Activated effector memory CD4-positive, alpha-beta T cell treated with anti-CD3 and anti-CD28 coated beads, Interleukin-2, amount 50 U/mL, for 16 hours (primary cell): ENCODE measurements around the gene ATXN1.
"Not testable (repeated sequence)": the region's sequence is repeated elsewhere in the genome, so short reads cannot be mapped to it uniquely, and the experiment has no call there.

Source experiments
- DNase-seq: peaks from one replicate; pipeline ENCODE4 v3.0.0-alpha.2; 2020

Gene ATXN1

DNA sequence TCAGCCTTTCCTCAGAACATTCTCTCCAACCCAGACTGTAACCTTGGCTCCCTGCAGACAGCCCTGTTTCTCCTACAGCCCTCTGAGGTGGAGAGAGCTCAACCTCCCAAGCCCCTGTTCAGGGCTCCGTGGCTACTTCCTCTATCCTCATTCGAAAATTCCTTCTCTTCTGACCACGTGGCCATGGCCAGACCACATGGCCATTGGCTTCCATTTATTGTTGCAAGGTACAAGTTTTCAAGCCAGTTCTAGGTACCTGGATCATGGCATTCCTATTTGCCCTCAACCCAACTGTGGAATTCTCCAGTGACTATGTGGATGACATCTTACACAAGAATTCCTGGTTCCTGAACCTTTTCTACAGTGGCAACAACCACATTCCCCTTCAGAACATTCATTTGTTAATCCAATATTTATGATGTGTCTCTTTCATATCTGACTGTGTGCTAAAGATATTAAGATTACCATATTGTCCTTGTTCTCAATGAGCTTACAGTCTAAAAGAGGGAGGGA lies 361.0 kb downstream of the ATXN1 start:
- DNase-seq: no peak

DNA sequence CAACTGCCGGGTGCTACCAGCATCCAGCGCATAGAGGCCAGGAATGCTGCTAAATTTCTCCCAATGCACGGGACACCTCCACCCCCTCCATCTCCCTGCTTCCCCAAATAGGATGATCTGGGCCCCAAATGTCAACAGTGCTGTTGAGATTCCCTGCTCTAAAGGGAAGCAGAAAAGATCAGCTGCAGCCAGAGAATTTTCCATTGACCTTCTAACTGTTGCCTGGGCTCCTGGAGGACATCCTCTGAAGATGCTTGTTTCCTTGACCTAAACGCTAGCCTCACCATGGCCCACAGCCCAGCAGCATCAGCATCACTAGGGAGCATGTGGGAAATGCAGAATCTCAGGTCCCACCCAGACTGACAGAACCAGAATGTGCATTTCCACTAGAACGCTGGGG lies 361.6 kb downstream of the ATXN1 start:
- no peak for DNase-seq

DNA sequence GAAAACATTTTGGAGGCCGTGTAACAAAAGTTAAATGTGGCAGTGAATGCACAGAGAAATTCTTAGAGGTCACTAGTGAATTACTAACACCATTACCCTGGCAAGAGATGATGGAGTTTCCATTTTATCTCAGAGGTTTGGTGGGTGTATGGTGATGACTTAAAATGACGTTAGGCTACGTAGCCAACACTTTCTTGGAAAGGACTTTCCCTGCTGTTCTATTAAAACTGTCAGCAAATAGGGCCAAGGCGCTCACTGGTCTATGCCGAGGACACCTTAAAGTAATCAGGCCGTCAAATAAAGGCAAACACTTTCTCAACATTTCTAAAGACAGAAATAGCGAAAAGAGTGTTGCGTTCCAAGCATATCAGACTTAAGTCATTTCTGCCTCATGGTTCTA lies 362.1 kb downstream of the ATXN1 start:
- no peak for DNase-seq

DNA sequence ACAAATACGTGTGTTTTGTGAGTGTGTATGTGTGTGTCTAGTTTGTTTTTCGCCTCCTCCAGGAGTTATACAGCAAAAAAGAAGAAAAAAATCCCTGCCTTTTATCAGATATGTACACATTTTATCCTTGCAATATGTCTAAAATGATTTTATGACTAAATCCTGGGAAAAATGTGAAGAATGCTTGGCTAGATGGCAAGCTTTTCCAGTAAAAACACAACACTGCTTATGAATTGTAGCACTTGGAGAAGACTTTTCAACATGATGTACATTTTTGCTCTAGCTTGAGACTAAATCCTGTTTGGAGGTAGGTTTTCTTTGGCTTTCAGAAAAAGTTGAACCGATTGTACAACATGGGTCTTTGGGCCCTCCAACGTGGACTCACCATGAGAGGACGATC lies 362.7 kb downstream of the ATXN1 start:
- no peak for DNase-seq

DNA sequence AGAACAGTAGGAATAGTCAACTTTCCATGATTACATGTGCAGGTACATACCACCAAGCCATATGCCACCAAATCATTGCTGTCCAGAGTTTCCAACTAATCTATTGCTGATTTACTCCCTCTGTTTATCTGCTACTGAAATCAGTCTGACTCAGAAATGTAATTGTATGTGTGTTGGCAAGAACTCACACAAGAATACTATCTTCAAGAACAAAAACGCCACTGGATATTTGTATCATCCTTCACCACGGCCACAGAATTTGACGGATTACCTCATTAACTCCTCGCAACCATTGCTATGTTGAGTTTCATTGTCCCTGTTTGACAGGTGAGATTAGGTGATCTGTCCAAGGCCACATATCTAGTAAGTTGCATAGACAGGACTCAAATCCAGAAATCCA lies 363.6 kb downstream of the ATXN1 start:
- DNase-seq: no peak

DNA sequence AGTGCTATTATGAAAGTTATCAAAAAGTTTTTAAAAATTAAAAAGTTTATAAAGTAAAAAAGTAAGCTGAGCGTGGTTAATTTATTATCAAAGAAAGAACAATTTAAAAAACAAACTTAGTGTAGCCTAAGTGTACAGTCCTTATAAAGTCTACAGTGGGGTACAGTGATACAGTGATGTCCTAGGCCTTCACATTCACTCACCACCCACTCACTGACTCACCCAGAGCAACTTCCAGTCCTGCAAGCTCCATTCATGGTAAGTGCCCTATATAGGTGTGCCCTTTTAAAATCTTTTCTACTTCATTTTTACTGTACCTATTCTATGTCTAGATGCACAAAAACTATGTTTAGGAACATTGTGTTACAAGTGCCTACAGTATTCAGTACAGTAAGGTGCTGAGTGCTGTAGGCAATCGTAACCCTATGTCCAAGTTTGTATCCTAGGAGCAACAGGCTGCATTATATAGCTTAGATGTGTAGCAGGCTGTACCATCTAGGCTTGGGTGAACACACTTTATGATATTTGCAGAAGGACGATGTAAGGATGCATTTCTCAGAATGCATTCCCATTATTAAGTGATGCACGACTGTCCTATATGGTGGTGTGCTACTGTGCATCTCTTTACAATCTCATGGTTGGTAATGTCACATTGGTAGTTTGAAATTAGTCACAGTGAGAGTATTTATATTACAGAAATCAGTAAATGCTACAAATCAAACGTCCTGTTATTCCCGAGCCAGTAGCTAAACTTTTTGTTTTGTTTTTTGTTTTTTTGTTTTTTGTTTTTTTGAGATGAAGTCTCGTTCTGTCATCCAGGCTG lies 364.6 kb downstream of the ATXN1 start:
- DNase-seq: no peak

DNA sequence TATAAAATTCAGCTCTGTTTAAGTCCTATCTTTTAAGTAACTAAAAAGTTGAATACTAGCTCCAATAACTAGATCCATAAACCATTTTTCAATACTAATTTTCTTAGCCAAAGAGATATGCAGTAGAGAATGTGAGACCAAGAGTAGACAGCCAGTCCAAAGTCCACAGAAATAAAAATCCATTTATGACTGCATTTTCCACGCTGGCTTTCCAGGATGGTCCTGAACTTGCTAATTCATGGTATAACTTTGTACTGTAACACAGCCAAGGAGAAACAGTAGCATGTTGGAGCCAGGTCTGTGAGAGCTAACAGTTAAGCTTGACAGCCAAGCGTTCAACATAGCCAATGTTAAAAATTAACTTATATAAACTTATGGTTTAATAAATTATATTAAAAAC lies 366.6 kb downstream of the ATXN1 start:
- DNase-seq: no peak

DNA sequence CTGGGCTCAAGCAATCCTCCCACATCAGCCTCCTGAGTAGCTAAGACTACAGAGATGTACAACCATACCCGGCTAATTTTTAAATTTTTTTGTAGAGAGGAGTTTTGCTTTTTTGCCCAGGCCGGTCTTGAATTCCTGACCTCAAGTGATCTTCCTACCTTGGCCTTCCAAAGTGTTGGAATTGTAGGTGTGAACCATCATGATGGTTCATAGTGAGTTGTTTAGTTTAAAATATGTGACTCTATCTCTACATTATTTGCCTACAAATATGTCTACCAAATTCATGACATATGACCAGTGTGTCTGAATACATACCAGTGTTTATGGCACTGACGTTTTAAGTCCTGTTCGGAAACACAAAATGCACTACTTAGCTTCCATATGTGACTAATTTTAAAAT lies 367.9 kb downstream of the ATXN1 start:
- no peak for DNase-seq

DNA sequence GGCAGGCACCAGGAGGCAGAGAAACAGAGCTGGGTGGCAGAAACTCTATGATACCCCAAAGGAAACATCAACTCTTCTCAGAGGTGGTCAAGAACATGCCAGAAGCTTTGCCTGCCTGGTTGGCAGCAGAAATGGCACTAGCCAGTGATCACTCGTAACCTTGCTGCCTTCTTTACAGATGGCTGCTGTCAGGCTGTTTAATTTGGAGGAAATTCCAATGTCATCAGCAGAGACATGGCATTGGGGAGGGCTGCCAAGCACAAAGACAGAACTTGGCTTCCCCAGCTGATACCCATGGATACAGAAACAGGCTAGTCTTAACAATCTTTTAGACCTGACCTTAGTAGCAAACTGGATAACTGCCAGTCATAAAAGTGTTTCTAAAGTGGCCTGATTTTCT lies 369.2 kb downstream of the ATXN1 start:
- no peak for DNase-seq

DNA sequence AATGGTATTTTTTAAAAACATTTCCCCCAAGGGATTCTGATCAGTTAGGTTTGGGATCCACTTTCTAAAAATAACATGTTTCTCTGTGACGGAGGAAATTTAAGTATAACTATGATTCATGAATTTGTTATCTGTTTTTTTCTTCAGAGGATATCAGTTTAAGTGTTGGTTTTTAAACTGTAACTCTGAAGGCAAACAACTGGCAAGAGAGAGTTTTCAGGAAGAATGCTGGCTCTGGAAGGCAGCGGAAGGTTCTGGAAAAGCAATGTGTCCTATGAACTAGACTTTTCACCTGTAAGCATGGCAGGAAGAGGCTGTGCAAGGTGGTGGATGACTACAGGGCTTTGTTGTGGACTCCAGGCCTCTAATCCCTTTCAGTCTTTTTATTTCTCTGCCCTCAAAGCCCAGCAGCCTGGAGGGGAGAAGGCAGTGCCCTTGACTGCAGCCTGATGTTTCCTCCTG lies 369.8 kb downstream of the ATXN1 start:
- DNase-seq: no peak

DNA sequence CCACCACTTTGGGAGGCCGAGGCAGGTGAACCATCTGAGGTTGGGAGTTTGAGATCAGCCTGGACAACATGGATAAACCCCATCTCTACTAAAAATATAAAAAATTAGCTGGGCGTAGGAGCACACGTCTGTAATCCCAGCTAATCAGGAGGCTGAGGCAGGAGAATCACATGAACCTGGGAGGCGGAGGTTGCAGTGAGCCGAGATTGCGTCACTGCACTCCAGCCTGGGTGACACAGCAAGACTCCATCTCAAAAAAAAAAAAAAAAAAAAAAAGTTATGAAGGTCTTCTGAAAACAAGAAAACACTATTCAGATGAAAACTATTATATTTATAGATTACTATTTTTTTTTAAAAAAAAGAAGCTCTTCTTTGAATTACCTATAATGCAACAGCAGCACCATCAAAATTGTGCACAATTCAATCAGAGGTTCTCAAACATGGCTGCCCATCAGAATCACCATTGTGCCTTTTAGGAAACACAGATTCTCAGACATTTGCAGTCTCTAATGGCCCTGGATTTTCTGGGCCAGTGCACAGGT lies 370.3 kb downstream of the ATXN1 start:
- not testable (repeated sequence) for DNase-seq

DNA sequence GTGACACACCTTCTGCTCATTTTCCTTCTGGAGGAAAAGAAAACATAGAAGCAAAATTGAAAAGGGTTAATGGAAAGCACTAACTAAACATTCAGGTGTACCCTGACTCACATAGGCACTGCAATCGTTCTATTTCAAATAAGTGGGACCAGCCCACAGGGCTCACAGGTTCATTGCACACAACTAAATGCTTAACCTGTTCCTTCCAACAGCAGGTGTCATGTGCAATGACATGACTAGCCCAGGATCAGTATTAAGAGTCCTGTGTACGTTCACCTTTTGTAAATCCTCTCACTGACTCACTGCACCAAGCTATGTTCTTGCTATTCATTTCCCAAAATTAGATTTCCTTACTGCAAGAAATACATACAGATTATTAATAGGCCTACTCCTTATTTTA lies 371.6 kb downstream of the ATXN1 start:
- DNase-seq: no peak

DNA sequence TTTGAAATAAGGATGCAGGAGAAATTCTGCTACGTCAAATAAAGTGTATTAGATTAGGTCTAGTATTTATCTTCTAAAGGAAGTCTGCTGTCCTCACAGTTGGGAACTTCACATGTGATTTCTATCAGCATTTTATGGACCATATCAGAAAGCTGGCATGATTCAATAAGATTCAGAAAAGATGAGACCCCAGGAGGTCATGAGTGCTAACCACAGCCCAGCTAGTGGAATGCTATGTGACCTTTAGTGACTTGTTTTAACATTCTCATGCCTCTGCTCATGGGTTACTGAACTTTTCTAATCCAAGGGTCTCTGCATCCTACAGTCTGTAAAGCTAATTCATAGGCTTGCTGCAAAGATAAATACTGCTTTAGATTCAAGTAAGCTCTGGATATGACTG lies 372.8 kb downstream of the ATXN1 start:
- no peak for DNase-seq

DNA sequence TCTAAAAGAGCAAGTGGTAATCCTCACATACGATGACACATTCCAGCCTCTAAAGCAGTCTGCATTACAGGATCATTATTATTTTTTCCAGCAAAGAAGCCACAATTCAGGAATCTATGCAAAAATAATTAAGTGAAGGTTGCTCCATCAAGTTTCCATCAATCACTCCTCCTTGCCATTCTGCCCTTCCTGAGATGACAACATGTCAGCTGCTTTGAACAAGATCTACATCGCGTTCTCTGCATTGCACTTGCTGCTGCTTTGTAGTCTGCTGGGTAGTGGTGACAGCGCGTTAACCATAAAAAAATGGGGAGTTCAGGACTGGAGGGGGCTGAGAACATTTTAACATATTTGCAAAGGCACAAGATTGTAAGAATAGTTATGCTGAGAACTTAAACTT lies 375.2 kb downstream of the ATXN1 start:
- no peak for DNase-seq

DNA sequence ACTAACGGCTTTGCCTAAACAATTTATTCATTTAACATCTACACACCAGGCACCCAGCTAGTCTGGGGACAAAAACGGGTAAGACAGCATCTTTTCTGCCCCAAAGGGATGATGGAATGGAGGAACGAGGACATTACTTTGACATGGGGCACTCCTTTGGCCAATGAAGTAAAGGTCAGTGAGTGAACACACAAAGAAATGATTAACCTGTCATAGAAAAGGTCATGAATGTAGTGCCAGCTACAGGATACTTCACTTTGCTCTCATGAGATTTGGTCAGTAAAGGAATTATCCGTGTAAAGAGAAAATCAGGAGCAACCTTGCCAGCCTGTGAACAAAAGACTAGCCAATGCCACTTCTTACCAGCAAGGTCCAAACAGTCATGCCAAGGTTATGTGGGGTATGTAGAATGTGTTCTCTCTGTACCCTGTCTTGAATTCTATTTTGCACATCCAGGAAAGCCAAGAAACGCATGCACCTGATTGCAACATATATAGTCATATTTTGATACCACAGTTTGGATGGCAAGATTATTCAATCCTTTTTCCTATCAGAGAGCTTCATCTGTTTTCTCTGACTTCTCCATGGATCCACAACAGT lies 377.6 kb downstream of the ATXN1 start:
- DNase-seq: no peak

DNA sequence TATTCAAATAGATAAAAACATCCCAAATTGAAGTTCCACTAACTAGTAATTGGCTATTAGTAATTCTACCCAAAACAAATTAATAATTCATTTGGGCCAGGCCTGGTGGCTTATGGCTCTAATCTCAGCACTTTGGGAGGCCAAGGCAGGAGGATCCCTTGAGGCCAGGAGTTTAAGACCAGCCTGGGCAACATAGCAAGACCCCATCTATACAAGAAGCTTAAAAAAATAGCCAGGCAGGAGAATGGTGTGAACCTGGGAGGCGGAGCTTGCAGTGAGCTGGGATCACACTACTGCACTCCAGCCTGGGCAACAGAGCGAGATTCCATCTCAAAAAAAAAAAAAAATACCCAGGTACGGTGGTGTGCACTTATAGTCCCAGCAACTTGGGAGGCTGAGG lies 379.3 kb downstream of the ATXN1 start:
- DNase-seq: not testable (repeated sequence)

DNA sequence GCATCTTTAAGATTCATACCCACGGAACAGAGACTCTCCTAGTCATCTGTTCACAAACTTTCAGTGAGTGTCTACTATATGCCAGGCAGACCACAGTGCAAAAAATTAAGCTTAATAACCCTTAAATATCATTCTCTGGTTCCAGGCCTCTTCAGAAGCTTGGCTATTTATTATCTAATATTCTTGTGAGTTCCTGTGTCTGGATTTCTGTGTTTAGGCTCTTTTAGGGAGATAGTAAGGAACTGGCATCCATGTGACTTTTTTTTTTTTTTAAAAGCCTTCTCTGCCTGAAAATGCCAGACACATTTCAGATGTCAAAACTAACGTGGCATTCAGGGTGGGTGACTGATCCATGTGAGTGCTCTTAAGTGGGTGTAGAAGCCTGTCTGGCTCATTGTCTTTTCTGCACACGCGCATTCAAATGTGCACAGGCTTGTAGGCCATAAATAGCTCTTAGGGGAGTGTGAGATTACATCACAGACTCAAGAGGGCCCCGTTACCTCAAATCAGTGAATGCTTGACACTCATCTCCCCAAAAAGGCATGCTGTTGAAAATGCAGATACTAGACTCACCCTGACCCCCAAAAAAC lies 380.9 kb downstream of the ATXN1 start:
- DNase-seq: no peak

DNA sequence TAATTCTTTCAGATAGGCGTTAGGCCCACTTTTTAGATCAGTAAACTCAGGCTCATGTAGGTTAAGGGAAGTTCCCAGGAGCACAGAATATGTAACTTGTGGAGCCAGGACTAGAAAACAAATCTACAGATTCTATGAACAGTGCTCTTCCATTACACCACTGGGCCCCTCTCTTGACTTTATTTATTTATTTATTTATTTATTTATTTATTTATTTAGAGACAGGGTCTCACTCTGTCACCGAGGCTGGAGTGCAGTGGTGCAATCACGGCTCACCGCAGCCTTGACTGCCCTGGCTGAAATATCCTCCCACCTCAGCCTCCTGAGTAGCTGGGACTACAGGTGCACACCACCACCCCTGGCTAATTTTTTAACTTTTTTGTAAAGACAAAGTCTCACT lies 382.9 kb downstream of the ATXN1 start:
- DNase-seq: not testable (repeated sequence)

DNA sequence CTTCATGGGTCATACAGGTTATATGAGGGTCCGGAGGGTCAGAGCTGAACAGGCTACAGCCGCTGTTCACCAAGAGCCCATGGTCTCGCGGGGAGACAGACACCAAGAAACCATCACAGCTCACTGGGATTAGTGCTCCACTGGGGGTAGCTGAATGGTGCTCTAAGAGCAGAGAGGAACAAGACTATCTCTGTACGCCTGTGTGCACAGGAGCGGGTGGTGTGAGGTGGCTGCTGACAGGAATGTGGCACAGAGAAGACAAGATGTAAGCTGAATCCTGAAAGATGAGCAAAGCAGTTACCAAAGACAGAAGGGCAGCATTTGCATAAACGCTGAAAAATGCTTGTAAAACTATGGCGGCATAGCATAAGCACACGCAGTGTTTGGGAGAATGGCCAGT lies 383.8 kb downstream of the ATXN1 start:
- DNase-seq: no peak

DNA sequence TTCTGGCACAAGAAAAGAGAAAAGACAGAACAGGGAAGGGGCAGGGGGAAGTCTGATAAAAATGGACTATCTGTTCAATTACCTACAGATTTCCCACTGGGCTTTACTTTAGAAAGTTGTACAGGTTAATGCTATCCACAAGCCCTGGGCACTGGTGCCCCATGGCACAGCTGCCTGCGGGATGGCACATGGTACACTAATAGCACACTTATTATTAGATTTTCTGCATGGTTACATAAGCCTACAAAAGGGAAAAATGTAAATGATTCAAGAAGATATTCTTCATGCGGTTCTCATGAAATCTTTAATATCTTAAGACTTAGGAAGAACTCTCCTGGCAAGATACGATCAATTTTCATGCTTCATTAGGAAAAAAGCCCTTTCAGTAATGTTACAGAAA lies 385.4 kb downstream of the ATXN1 start:
- DNase-seq: no peak

DNA sequence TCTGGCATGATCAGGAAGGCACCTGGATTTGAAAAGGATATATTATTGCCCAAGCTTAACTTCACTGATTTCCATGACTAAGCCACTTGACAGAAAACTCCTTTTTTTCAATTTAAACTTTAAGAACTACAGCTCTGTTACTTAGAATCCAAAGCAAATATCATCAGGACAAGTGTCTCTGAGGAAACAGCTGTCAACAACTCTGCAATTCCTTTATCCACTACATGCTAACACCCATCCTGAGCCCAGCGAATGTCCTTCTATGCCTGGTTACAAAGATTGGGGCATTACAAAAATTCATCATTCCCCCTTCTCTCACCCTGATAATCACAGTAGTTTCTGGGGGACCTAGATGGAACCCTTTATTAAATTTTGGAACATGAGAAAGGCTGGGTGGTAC lies 386.1 kb downstream of the ATXN1 start:
- DNase-seq: no peak

DNA sequence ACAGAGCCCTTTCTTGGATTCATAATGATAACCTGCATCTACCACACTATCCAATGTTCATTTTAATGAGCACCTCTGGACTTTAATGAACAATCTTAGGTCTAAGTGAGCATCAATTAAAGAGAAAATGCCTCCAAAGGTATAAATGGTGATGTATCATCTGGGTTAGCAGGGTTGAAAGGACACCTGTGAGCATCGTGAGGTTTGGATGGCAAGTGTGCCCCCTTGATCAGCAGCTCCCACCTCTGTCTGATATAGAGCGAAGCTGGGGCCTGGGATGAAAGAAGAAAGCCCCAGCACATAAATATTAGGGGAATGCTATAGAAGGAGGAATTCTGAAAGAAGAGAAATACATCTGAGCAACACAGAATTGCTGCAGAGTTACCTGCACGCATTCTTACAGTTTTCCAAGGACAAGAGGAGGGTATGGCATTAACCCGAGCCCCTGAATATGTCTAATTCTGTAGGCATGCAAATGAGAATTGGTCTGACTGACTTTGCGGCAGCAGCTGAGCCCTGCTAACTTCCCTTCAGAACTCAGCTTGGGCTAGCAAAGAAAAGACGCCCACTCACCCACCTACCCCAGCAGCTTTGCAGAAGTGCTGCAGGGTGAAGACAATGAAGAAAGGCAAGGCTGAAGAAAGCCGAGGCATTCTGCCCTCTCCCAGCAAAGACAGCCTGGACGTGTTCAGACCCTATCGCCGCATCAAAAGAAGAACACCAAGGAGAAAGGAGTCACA lies 386.6 kb downstream of the ATXN1 start:
- DNase-seq: no peak

DNA sequence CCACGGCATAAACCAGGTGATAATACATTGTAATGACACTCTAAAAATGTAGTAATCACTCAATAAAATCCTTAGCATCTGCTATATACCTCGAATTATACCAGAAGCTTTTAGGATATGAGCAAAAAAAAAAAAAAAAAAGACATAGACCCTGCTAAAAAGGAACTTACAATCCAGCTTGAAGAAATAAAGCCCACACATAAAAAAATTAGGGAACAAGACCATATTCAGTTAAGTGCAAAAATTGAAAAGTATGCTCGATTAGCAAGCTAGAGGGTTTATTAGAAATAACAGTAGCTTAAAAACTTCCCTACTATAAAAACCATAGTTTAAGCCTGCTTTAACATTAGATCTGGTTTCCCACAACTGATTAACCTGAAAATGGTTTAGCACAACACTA lies 387.2 kb downstream of the ATXN1 start:
- no peak for DNase-seq
